ENCODE data around the gene LHPP.
"Not testable (repeated sequence)": the region's sequence is repeated elsewhere in the genome, so short reads cannot be mapped to it uniquely, and the experiment has no call there.

LHPP gene

GRCh38 chr10:124579011-124579399 lies 117.4 kb downstream of the LHPP start:
- TF ChIP-seq EZH2phosphoT487 (IDR thresholded peaks at IDR 0.05; ENCODE audit: borderline replicate concordance, low read length) (no peak), CTCF (IDR thresholded peaks at IDR 0.05; ENCODE audit: low read depth, low read length, poor library complexity, severe bottlenecking) (no peak)

GRCh38 chr10:124586142-124586541 lies 124.5 kb downstream of the LHPP start:
- Histone ChIP-seq H3K79me2 (ENCODE audit: control insufficient read depth, low read length) (no peaks in the 10 kb centered on the region), H3K27me3 (ENCODE audit: control insufficient read depth, low read length) (no peaks in the 10 kb centered on the region), H3K9me3 (ENCODE audit: control insufficient read depth, insufficient read depth, low read length) (no peaks in the 10 kb centered on the region), H3K4me3 (ENCODE audit: low read length) (no peak overlapping the region), H3K36me3 (ENCODE audit: control insufficient read depth, low read length) (no peaks in the 10 kb centered on the region), H3K9me2 (replicated peaks; ENCODE audit: control insufficient read depth, low read length) (no peaks in the 10 kb centered on the region), H4K20me1 (ENCODE audit: control insufficient read depth, insufficient read depth, low read depth, low read length) (no peaks in the 10 kb centered on the region), H3K27ac (ENCODE audit: low read depth, low read length) (no peak overlapping the region), H3K4me1 (ENCODE audit: control insufficient read depth, low read length) (peaks cover 5% of the 10 kb centered on the region), H3F3A (ENCODE audit: control insufficient read depth, insufficient read depth) (no peaks in the 10 kb centered on the region), H3K4me2 (ENCODE audit: low read length) (no peak overlapping the region)
- no peak for TF ChIP-seq CTCF (IDR thresholded peaks at IDR 0.05; ENCODE audit: low read depth, low read length, poor library complexity, severe bottlenecking)

More at GRCh38 chr10:124579011-124579399, 117.4 kb downstream of the LHPP start:
- Histone ChIP-seq H3K27ac (ENCODE audit: low read depth, low read length) (no peak overlapping the region), H3K4me2 (ENCODE audit: low read length) (no peak overlapping the region), H3K36me3 (ENCODE audit: control insufficient read depth, low read length) (no peaks in the 10 kb centered on the region), H4K20me1 (ENCODE audit: control insufficient read depth, insufficient read depth, low read depth, low read length) (no peaks in the 10 kb centered on the region), H3K4me3 (ENCODE audit: low read length) (no peak overlapping the region), H3K79me2 (ENCODE audit: control insufficient read depth, low read length) (no peaks in the 10 kb centered on the region), H3F3A (ENCODE audit: control insufficient read depth, insufficient read depth) (no peaks in the 10 kb centered on the region), H3K9me2 (replicated peaks; ENCODE audit: control insufficient read depth, low read length) (no peaks in the 10 kb centered on the region), H3K4me1 (ENCODE audit: control insufficient read depth, low read length) (peaks cover 3% of the 10 kb centered on the region; the same call in 1 of the 2 replicates), H3K27me3 (ENCODE audit: control insufficient read depth, low read length) (no peaks in the 10 kb centered on the region), H3K9me3 (ENCODE audit: control insufficient read depth, insufficient read depth, low read length) (no peaks in the 10 kb centered on the region; the same call in 1 of the 2 replicates)

- peaks cover 5% of the 10 kb centered on the region for H3K4me1 ChIP-seq (ENCODE audit: control insufficient read depth, low read length)
- H3K27ac ChIP-seq (ENCODE audit: low read depth, low read length): no peak overlapping the region
- no peaks in the 10 kb centered on the region for H3K79me2 ChIP-seq (ENCODE audit: control insufficient read depth, low read length)
- H3F3A ChIP-seq (ENCODE audit: control insufficient read depth, insufficient read depth): no peaks in the 10 kb centered on the region
- H3K4me2 ChIP-seq (ENCODE audit: low read length): no peak overlapping the region
- H3K27me3 ChIP-seq (ENCODE audit: control insufficient read depth, low read length): no peaks in the 10 kb centered on the region
- no peaks in the 10 kb centered on the region for H3K9me3 ChIP-seq (ENCODE audit: control insufficient read depth, insufficient read depth, low read length)
- no peaks in the 10 kb centered on the region for H3K9me2 ChIP-seq (replicated peaks; ENCODE audit: control insufficient read depth, low read length)
- no peaks in the 10 kb centered on the region for H3K36me3 ChIP-seq (ENCODE audit: control insufficient read depth, low read length)
- no peaks in the 10 kb centered on the region for H4K20me1 ChIP-seq (ENCODE audit: control insufficient read depth, insufficient read depth, low read depth, low read length)
- no peak overlapping the region for H3K4me3 ChIP-seq (ENCODE audit: low read length)
- TF ChIP-seq CTCF (IDR thresholded peaks at IDR 0.05; ENCODE audit: low read depth, low read length, poor library complexity, severe bottlenecking) (no peak), EZH2phosphoT487 (IDR thresholded peaks at IDR 0.05; ENCODE audit: borderline replicate concordance, low read length) (no peak)
Observed at GRCh38 chr10:124587811-124588211, 126.2 kb downstream of the LHPP start.

GRCh38 chr10:124588341-124588735 lies 126.7 kb downstream of the LHPP start:
- H3K36me3 ChIP-seq (ENCODE audit: control insufficient read depth, low read length); H3K79me2 ChIP-seq (ENCODE audit: control insufficient read depth, low read length); H3K27ac ChIP-seq (ENCODE audit: low read depth, low read length); H3K4me1 ChIP-seq (ENCODE audit: control insufficient read depth, low read length); H4K20me1 ChIP-seq (ENCODE audit: control insufficient read depth, insufficient read depth, low read depth, low read length); H3K4me3 ChIP-seq (ENCODE audit: low read length); H3K4me2 ChIP-seq (ENCODE audit: low read length); H3F3A ChIP-seq (ENCODE audit: control insufficient read depth, insufficient read depth); H3K27me3 ChIP-seq (ENCODE audit: control insufficient read depth, low read length); H3K9me2 ChIP-seq (replicated peaks; ENCODE audit: control insufficient read depth, low read length); H3K9me3 ChIP-seq (ENCODE audit: control insufficient read depth, insufficient read depth, low read length): not testable (repeated sequence)
